ENCODE measurements around the gene EP400.

The EP400 gene

DNA sequence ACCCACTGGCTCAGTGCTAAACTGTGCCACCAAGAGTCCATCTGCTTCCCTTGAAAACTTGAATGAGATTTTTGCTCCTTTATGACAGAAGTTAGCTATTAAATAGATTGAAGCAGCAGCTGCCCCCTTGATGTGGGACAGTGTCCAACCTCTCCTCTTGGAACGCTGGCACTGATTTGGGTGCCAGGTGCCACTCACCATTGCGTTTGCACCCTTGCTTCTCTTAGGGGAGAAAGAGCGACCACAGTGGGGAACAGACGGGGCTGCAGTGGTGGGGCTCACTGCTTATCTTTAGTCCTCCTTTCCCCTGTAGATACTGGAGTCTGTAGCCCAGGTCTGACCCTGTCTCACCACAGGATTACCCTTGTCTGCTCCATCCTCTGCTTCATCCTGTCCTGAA is 9.4 kb downstream of the EP400 start (continued):
- TF ChIP-seq REST (tag by site-specific recombination; IDR thresholded peaks at IDR 0.05) (no peak), ZNF521 (tag by site-specific recombination; IDR thresholded peaks at IDR 0.05) (no peak), ZNF37A (tag by site-specific recombination; IDR thresholded peaks at IDR 0.05) (no peak), ZNF776 (tag by site-specific recombination; IDR thresholded peaks at IDR 0.05; ENCODE audit: borderline replicate concordance) (no peak), ZBTB44 (tag by site-specific recombination; IDR thresholded peaks at IDR 0.05) (no peak), ZNF362 (tag by site-specific recombination; IDR thresholded peaks at IDR 0.05) (no peak), ZSCAN30 (tag by site-specific recombination; IDR thresholded peaks at IDR 0.05) (no peak), YY1 (tag by site-specific recombination; IDR thresholded peaks at IDR 0.05) (no peak)
- TF ChIP-seq, protein P1, sequence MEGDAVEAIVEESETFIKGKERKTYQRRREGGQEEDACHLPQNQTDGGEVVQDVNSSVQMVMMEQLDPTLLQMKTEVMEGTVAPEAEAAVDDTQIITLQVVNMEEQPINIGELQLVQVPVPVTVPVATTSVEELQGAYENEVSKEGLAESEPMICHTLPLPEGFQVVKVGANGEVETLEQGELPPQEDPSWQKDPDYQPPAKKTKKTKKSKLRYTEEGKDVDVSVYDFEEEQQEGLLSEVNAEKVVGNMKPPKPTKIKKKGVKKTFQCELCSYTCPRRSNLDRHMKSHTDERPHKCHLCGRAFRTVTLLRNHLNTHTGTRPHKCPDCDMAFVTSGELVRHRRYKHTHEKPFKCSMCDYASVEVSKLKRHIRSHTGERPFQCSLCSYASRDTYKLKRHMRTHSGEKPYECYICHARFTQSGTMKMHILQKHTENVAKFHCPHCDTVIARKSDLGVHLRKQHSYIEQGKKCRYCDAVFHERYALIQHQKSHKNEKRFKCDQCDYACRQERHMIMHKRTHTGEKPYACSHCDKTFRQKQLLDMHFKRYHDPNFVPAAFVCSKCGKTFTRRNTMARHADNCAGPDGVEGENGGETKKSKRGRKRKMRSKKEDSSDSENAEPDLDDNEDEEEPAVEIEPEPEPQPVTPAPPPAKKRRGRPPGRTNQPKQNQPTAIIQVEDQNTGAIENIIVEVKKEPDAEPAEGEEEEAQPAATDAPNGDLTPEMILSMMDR (tag by site-specific recombination; IDR thresholded peaks at IDR 0.05), result no peak
- TF ChIP-seq, protein P2, sequence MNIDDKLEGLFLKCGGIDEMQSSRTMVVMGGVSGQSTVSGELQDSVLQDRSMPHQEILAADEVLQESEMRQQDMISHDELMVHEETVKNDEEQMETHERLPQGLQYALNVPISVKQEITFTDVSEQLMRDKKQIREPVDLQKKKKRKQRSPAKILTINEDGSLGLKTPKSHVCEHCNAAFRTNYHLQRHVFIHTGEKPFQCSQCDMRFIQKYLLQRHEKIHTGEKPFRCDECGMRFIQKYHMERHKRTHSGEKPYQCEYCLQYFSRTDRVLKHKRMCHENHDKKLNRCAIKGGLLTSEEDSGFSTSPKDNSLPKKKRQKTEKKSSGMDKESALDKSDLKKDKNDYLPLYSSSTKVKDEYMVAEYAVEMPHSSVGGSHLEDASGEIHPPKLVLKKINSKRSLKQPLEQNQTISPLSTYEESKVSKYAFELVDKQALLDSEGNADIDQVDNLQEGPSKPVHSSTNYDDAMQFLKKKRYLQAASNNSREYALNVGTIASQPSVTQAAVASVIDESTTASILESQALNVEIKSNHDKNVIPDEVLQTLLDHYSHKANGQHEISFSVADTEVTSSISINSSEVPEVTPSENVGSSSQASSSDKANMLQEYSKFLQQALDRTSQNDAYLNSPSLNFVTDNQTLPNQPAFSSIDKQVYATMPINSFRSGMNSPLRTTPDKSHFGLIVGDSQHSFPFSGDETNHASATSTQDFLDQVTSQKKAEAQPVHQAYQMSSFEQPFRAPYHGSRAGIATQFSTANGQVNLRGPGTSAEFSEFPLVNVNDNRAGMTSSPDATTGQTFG (tag by site-specific recombination; IDR thresholded peaks at IDR 0.05; ENCODE audit: borderline replicate concordance), result no peak

DNA sequence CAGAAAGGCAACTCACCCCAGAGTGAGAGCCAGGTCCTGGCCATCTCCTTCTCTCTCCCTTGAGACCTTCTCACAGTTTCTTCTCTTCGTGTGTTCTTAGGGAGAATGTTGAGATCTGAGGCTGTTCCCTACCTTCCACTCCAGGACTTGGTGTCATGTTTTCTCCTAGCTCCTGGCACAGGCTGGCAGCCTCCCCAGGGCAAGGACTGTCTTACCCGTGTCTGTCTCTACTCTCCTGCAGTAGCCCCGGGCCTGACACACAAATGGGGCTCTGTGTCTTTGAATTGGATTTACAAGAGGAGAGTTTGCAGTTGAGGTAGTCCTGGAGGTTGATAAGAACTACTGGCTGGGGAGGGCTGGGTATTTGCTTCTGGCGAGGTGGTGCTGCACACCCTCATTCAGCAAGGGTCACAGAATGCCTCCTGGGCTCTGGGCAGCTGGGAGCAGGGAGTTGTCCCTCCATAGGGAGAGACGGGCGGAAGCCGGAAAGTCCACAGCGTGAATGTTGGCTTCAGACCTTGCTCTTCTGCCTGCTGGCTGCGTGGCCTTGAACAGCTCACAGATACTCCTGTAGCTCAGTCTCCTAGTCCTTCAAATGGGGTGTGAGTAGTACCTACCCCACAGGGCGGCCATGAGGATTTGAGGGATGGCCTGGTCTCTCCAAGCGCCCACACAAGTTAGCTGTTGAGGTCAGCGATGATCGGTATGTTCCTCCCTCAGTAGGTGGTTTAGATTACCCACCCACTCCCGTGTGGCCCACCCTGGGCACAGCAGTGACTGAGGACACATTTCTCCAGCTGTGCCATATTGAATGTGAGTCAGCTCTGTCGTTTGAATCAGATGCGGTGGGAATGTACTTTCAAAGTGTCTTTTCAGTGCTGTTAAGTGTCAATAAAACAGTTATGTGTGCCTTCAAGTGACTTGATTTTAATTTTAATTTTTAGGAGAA is 10.2 kb downstream of the EP400 start:
- CTCF ChIA-PET, result interaction anchor here (0.6 to 0.9 kb wide), 2 partner anchors 9 to 206 kb away, joined by 3 to 4 read pairs; no protein-coding TSS in a partner anchor
- Histone ChIP-seq H3K4me3 (ENCODE audit: low read depth, low read length) (no peak overlapping the region), H3K36me3 (ENCODE audit: control insufficient read depth in 2 of 2, insufficient read depth in 1 of 2, low read length in 2 of 2) (peaks cover 5 to 14% of the 10 kb centered on the region in 2 experiments; a peak in 2 of 3 replicates), H3K27ac (ENCODE audit: extremely low read depth, low read depth, low read length) (no peak overlapping the region), H3K9me3 (ENCODE audit: control insufficient read depth, insufficient read depth, low read depth, low read length) (no peaks in the 10 kb centered on the region), H3K4me1 (ENCODE audit: control insufficient read depth, insufficient read depth, low read length) (peaks cover 19% of the 10 kb centered on the region)
- POLR2A ChIA-PET, result interaction anchor here (1.1 kb wide), 2 partner anchors 10 to 30 kb away, joined by 3 read pairs; partner anchors contain the start of gene EP400
- no peak for TF ChIP-seq ZNF785 (tag by site-specific recombination; IDR thresholded peaks at IDR 0.05)
- no peak for TF ChIP-seq PBX3 (CRISPR knock-in tag; IDR thresholded peaks at IDR 0.05)
- TF ChIP-seq EGR2 (tag by site-specific recombination; IDR thresholded peaks at IDR 0.05; ENCODE audit: low read depth), result peak; percentile 86
- TF ChIP-seq, protein P3, sequence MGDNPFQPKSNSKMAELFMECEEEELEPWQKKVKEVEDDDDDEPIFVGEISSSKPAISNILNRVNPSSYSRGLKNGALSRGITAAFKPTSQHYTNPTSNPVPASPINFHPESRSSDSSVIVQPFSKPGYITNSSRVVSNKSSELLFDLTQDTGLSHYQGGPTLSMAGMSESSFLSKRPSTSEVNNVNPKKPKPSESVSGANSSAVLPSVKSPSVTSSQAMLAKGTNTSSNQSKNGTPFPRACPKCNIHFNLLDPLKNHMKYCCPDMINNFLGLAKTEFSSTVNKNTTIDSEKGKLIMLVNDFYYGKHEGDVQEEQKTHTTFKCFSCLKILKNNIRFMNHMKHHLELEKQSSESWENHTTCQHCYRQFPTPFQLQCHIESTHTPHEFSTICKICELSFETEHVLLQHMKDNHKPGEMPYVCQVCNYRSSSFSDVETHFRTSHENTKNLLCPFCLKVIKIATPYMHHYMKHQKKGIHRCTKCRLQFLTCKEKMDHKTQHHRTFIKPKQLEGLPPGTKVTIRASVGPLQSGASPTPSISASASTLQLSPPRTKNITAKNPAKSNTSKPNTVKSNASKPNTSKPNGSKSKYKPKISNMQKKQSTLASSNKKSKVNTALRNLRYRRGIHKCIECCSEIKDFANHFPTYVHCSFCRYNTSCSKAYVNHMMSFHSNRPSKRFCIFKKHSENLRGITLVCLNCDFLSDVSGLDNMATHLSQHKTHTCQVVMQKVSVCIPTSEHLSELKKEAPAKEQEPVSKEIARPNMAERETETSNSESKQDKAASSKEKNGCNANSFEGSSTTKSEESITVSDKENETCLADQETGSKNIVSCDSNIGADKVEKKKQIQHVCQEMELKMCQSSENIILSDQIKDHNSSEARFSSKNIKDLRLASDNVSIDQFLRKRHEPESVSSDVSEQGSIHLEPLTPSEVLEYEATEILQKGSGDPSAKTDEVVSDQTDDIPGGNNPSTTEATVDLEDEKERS (tag by site-specific recombination; IDR thresholded peaks at IDR 0.05), result no peak
- TF ChIP-seq ZNF768 (tag by site-specific recombination; IDR thresholded peaks at IDR 0.05), result no peak
- no peak for TF ChIP-seq ATF2 (tag by site-specific recombination; IDR thresholded peaks at IDR 0.05; ENCODE audit: low read depth)
